Measurements from ENCODE around the gene TTR. TPM values are rescaled to one million over a fixed set of nuclear protein-coding genes. Genes with fewer than 3 reads are reported as not detected.
A peak's percentile ranks its signal among the peaks of the same experiment; 100 is the strongest.

The TTR gene
- total RNA-seq, 2 donors from 2014 or later: 1.7 to 2.8 TPM

DNA sequence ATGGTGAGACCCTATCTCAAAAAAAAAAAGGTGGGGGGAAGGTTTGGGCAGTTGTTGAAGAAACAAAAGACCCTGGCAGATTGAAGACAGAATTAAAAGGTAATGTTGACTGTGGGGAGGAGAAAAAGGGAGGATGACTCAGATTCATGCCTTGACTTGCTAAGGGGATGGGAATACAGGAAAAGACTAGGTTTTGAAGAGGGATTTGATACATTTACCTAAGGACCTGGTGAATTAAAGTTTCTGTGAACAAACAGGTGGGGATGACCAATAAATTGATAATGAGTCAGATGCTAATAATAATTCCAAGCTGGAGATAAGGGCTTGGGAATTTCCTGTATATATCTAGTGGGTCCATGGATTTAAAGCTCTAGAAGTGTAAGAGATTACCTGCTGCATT lies 27.6 kb downstream of the TTR start:
- no peaks in the 10 kb centered on the region for H3K27me3 ChIP-seq
- no peak overlapping the region for H3K27ac ChIP-seq
- H3K9ac ChIP-seq (ENCODE audit: low read depth in 2 of 2, low read length in 2 of 2): no peak overlapping the region
- no peak overlapping the region for H3K4me3 ChIP-seq
- H3K4me1 ChIP-seq: no peaks in the 10 kb centered on the region
- H3K36me3 ChIP-seq: no peaks in the 10 kb centered on the region
- H3K9me3 ChIP-seq: no peaks in the 10 kb centered on the region
- no peak for DNase-seq
- intact Hi-C loops (cut with DNase I): no loop called here
- TF ChIP-seq, protein P1, sequence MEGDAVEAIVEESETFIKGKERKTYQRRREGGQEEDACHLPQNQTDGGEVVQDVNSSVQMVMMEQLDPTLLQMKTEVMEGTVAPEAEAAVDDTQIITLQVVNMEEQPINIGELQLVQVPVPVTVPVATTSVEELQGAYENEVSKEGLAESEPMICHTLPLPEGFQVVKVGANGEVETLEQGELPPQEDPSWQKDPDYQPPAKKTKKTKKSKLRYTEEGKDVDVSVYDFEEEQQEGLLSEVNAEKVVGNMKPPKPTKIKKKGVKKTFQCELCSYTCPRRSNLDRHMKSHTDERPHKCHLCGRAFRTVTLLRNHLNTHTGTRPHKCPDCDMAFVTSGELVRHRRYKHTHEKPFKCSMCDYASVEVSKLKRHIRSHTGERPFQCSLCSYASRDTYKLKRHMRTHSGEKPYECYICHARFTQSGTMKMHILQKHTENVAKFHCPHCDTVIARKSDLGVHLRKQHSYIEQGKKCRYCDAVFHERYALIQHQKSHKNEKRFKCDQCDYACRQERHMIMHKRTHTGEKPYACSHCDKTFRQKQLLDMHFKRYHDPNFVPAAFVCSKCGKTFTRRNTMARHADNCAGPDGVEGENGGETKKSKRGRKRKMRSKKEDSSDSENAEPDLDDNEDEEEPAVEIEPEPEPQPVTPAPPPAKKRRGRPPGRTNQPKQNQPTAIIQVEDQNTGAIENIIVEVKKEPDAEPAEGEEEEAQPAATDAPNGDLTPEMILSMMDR (IDR thresholded peaks at IDR 0.05): no peak

GRCh38 chr18:31624892-31625640 lies 33.4 kb downstream of the TTR start:
- no peak overlapping the region for H3K4me3 ChIP-seq
- DNase-seq: peak; percentile 39
- TF ChIP-seq, protein P1 (IDR thresholded peaks at IDR 0.05): no peak
- no peaks in the 10 kb centered on the region for H3K27me3 ChIP-seq
- no peaks in the 10 kb centered on the region for H3K4me1 ChIP-seq
- H3K27ac ChIP-seq: no peak overlapping the region
- no peaks in the 10 kb centered on the region for H3K9me3 ChIP-seq
- intact Hi-C loops (cut with DNase I): no loop called here
- no peaks in the 10 kb centered on the region for H3K36me3 ChIP-seq
- H3K9ac ChIP-seq (ENCODE audit: low read depth in 2 of 2, low read length in 2 of 2): no peak overlapping the region

DNA sequence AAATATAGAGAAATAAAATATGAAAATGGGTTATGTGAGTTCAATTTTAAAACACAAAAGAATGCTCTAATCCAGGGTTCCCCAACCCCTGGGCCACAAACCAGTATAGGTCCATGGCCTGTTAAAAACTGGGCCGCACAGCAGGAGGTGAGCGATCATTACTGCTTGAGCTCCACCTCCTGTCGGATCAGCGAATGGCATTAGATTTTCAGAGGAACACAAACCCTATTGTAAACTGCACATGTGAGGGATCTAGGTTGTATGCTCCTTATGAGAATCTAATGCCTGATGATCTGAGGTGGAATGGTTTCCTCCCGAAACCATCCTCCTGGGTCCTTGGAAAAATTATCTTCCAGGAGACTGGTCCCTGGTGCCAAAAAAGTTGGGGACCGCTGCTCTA lies 34.7 kb downstream of the TTR start:
- H3K27me3 ChIP-seq: no peaks in the 10 kb centered on the region
- TF ChIP-seq, protein P1 (IDR thresholded peaks at IDR 0.05): no peak
- no peak overlapping the region for H3K27ac ChIP-seq
- intact Hi-C loops (cut with DNase I): no loop called here
- H3K9me3 ChIP-seq: no peaks in the 10 kb centered on the region
- no peak overlapping the region for H3K9ac ChIP-seq (ENCODE audit: low read depth in 2 of 2, low read length in 2 of 2)
- H3K4me3 ChIP-seq: no peak overlapping the region
- H3K4me1 ChIP-seq: no peaks in the 10 kb centered on the region
- H3K36me3 ChIP-seq: no peaks in the 10 kb centered on the region
- DNase-seq: no peak

DNA sequence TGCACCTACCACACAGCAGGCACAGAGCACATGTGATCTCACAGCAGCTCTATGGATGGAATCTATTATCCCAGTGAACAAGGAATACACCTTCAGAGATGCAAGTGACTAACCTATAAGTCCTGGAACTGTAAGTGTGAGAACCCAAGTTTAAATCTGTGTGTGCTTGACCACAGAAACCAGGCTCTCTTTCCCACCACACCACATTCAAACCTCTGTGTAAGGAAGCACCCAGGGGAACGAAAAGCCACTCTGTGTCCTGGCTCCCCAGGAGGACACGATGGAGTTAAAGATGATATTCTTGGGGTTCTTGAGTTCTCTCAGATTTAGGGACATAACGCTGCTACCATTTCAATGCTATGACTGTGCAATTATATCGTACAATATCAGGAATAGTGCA lies 38.9 kb downstream of the TTR start:
- TF ChIP-seq, protein P1 (IDR thresholded peaks at IDR 0.05): no peak
- no peak for DNase-seq
- Histone ChIP-seq H3K27me3 (no peaks in the 10 kb centered on the region), H3K9ac (ENCODE audit: low read depth in 2 of 2, low read length in 2 of 2) (no peak overlapping the region), H3K9me3 (no peaks in the 10 kb centered on the region), H3K4me1 (no peaks in the 10 kb centered on the region), H3K4me3 (no peak overlapping the region), H3K36me3 (no peaks in the 10 kb centered on the region), H3K27ac (no peak overlapping the region)
- intact Hi-C loops (cut with DNase I): no loop called here

DNA sequence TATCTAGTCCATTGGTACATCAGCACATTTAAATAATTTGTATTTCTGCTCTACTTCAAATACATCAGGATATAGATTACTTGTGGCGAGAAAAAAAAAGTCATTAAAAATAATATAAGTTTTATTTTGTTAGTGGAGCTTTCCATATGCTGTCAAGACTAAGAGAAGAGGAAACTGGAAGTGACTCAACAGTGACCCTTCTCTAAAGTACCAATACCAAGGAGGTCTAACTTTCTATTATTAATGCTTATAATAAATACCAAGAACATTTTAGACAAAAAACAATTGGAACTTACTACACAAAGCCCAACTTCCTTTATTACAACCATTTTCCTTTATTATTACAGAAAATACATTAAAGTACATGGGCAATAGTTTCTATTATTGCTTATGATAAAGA lies 39.8 kb downstream of the TTR start:
- Histone ChIP-seq H3K27me3 (no peaks in the 10 kb centered on the region), H3K4me3 (no peak overlapping the region), H3K4me1 (no peaks in the 10 kb centered on the region), H3K9ac (ENCODE audit: low read depth in 2 of 2, low read length in 2 of 2) (no peak overlapping the region), H3K36me3 (no peaks in the 10 kb centered on the region), H3K27ac (no peak overlapping the region), H3K9me3 (no peaks in the 10 kb centered on the region)
- no peak for DNase-seq
- intact Hi-C loops (cut with DNase I): no loop called here
- TF ChIP-seq, protein P1 (IDR thresholded peaks at IDR 0.05): no peak
